ENCODE measurements around the gene ZNF518B.

Gene ZNF518B

GRCh38 chr4:10462876-10463275 lies 5.7 kb upstream of the ZNF518B start:
- TF ChIP-seq GATA1 (IDR thresholded peaks at IDR 0.05; ENCODE audit: low read depth, low read length) (no peak), POLR2A (IDR thresholded peaks at IDR 0.05; ENCODE audit: low read length) (no peak)
- DNase-seq: no peak

- DNase-seq: no peak
- TF ChIP-seq POLR2A (IDR thresholded peaks at IDR 0.05; ENCODE audit: low read length): no peak
- no peak for TF ChIP-seq GATA1 (IDR thresholded peaks at IDR 0.05; ENCODE audit: low read depth, low read length)
Observed at GRCh38 chr4:10461850-10462400, 4.7 kb upstream of the ZNF518B start.

- TF ChIP-seq GATA1 (IDR thresholded peaks at IDR 0.05; ENCODE audit: low read depth, low read length) (no peak), POLR2A (IDR thresholded peaks at IDR 0.05; ENCODE audit: low read length) (peak; percentile 28)
Observed at GRCh38 chr4:10461091-10461849, 4.0 kb upstream of the ZNF518B start.

GRCh38 chr4:10460313-10461047 lies 3.3 kb upstream of the ZNF518B start:
- DNase-seq: no peak
- no peak for TF ChIP-seq GATA1 (IDR thresholded peaks at IDR 0.05; ENCODE audit: low read depth, low read length)
- TF ChIP-seq POLR2A (IDR thresholded peaks at IDR 0.05; ENCODE audit: low read length): no peak

More at GRCh38 chr4:10461091-10461849, 4.0 kb upstream of the ZNF518B start:
- peak; percentile 87 to 92 for DNase-seq

GRCh38 chr4:10459305-10459704 lies 2.1 kb upstream of the ZNF518B start:
- TF ChIP-seq GATA1 (IDR thresholded peaks at IDR 0.05; ENCODE audit: low read depth, low read length): no peak
- TF ChIP-seq POLR2A (IDR thresholded peaks at IDR 0.05; ENCODE audit: low read length): no peak
- DNase-seq: no peak

- TF ChIP-seq GATA1 (IDR thresholded peaks at IDR 0.05; ENCODE audit: low read depth, low read length) (no peak), POLR2A (IDR thresholded peaks at IDR 0.05; ENCODE audit: low read length) (no peak)
- DNase-seq: no peak
Observed at GRCh38 chr4:10458177-10458576, 951 bp upstream of the ZNF518B start.

GRCh38 chr4:10456595-10457254 lies 501 bp downstream of the ZNF518B start:
- DNase-seq: peak; percentile 74 to 79
- no peak for TF ChIP-seq POLR2A (IDR thresholded peaks at IDR 0.05; ENCODE audit: low read length)
- TF ChIP-seq GATA1 (IDR thresholded peaks at IDR 0.05; ENCODE audit: low read depth, low read length): no peak

- TF ChIP-seq POLR2A (IDR thresholded peaks at IDR 0.05; ENCODE audit: low read length): no peak
- no peak for TF ChIP-seq GATA1 (IDR thresholded peaks at IDR 0.05; ENCODE audit: low read depth, low read length)
Observed at GRCh38 chr4:10456260-10456594, 999 bp downstream of the ZNF518B start.

GRCh38 chr4:10455133-10455532 lies 2.1 kb downstream of the ZNF518B start:
- no peak for DNase-seq
- TF ChIP-seq GATA1 (IDR thresholded peaks at IDR 0.05; ENCODE audit: low read depth, low read length): no peak
- no peak for TF ChIP-seq POLR2A (IDR thresholded peaks at IDR 0.05; ENCODE audit: low read length)

More at GRCh38 chr4:10456260-10456594, 999 bp downstream of the ZNF518B start:
- peak; percentile 49 to 63 for DNase-seq

- no peak for DNase-seq
- TF ChIP-seq GATA1 (IDR thresholded peaks at IDR 0.05; ENCODE audit: low read depth, low read length) (no peak), POLR2A (IDR thresholded peaks at IDR 0.05; ENCODE audit: low read length) (no peak)
Observed at GRCh38 chr4:10454726-10455125, 2.5 kb downstream of the ZNF518B start.

GRCh38 chr4:10454121-10454520 lies 3.1 kb downstream of the ZNF518B start:
- no peak for DNase-seq
- TF ChIP-seq GATA1 (IDR thresholded peaks at IDR 0.05; ENCODE audit: low read depth, low read length) (no peak), POLR2A (IDR thresholded peaks at IDR 0.05; ENCODE audit: low read length) (no peak)

GRCh38 chr4:10448991-10449390 lies 8.2 kb downstream of the ZNF518B start:
- no peak for DNase-seq
- TF ChIP-seq POLR2A (IDR thresholded peaks at IDR 0.05; ENCODE audit: low read length) (no peak), GATA1 (IDR thresholded peaks at IDR 0.05; ENCODE audit: low read depth, low read length) (no peak)

GRCh38 chr4:10442976-10443375 lies 14.2 kb downstream of the ZNF518B start:
- TF ChIP-seq POLR2A (IDR thresholded peaks at IDR 0.05; ENCODE audit: low read length): no peak
- no peak for TF ChIP-seq GATA1 (IDR thresholded peaks at IDR 0.05; ENCODE audit: low read depth, low read length)
- DNase-seq: no peak

GRCh38 chr4:10441512-10441911 lies 15.7 kb downstream of the ZNF518B start:
- no peak for DNase-seq
- TF ChIP-seq GATA1 (IDR thresholded peaks at IDR 0.05; ENCODE audit: low read depth, low read length) (no peak), POLR2A (IDR thresholded peaks at IDR 0.05; ENCODE audit: low read length) (no peak)

All from erythroblast (primary cell).